H9 (cell line): Measurements from ENCODE around the gene DOC2A. TPM values are rescaled to one million over a fixed set of nuclear protein-coding genes. Genes with fewer than 3 reads are reported as not detected.

ENCODE experiments used
- DNase-seq: peaks from one replicate; pipeline ENCODE4 v3.0.0-alpha.2; 2017
- H2AFZ ChIP-seq: one replicate; pipeline ENCODE4 v1.6.1; 2013; ENCODE audit warnings: mild to moderate bottlenecking, low read length, control low read depth, moderate library complexity
- H2AK5ac ChIP-seq: 2 replicates; pipeline ENCODE4 v1.6.1; 2013; ENCODE audit warnings: low read length, control low read depth, mixed read lengths; ENCODE audit not compliant: insufficient read length
- H2BK120ac ChIP-seq: one replicate; pipeline ENCODE4 v1.6.1; 2013; ENCODE audit warnings: low read depth, mild to moderate bottlenecking, low read length, control low read depth, inconsistent platforms; ENCODE audit not compliant: poor library complexity, severe bottlenecking
- H2BK12ac ChIP-seq: 2 replicates; pipeline ENCODE4 v1.6.1; 2013; ENCODE audit warnings: low read length, control low read depth, mixed read lengths, low read depth; ENCODE audit not compliant: insufficient read length
- H2BK15ac ChIP-seq: 2 replicates; pipeline ENCODE4 v1.6.1; 2013; ENCODE audit warnings: low read depth, low read length, control low read depth
- H2BK20ac ChIP-seq: one replicate; pipeline ENCODE4 v1.6.1; 2013; ENCODE audit warnings: low read depth, mild to moderate bottlenecking, low read length, control low read depth, inconsistent platforms; ENCODE audit not compliant: poor library complexity, severe bottlenecking
- H2BK5ac ChIP-seq: 2 replicates; pipeline ENCODE4 v1.6.1; 2013; ENCODE audit warnings: low read length, control low read depth, mixed read lengths; ENCODE audit not compliant: insufficient read length
- H3K14ac ChIP-seq: 2 replicates; pipeline ENCODE4 v1.6.1; 2013; ENCODE audit warnings: low read length, control low read depth; ENCODE audit not compliant: insufficient read depth
- H3K18ac ChIP-seq: 2 replicates; pipeline ENCODE4 v1.6.1; 2013; ENCODE audit warnings: low read depth, mild to moderate bottlenecking, mixed read lengths, low read length, control low read depth; ENCODE audit not compliant: insufficient read length
- H3K23ac ChIP-seq: 2 replicates; pipeline ENCODE4 v1.6.1; 2013; ENCODE audit warnings: low read length, control low read depth, mixed read lengths, low read depth; ENCODE audit not compliant: insufficient read length
- H3K23me2 ChIP-seq: 2 replicates; pipeline ENCODE4 v1.6.1; 2013; ENCODE audit warnings: low read depth, mild to moderate bottlenecking, mixed read lengths, low read length, control low read depth; ENCODE audit not compliant: insufficient read length, poor library complexity, severe bottlenecking
- H3K27ac ChIP-seq: 2 replicates; pipeline ENCODE4 v1.5.1; 2013; ENCODE audit warnings: low read length, control low read depth, mixed read lengths, low read depth; ENCODE audit not compliant: insufficient read length
- H3K27me3 ChIP-seq: 2 replicates; pipeline ENCODE4 v1.6.1; 2013; ENCODE audit warnings: low read length, control low read depth, inconsistent platforms; ENCODE audit not compliant: insufficient read depth
- H3K4ac ChIP-seq: 2 replicates; pipeline ENCODE4 v1.6.1; 2013; ENCODE audit warnings: low read depth, mild to moderate bottlenecking, control low read depth, inconsistent platforms, low read length, moderate library complexity
- H3K4me1 ChIP-seq: 2 replicates; pipeline ENCODE4 v1.6.1; 2013; ENCODE audit warnings: low read length, control low read depth, inconsistent platforms; ENCODE audit not compliant: insufficient read depth
- H3K4me2 ChIP-seq: 2 replicates; pipeline ENCODE4 v1.6.1; 2013; ENCODE audit warnings: low read length, control low read depth, mixed read lengths; ENCODE audit not compliant: insufficient read length, insufficient read depth
- H3K56ac ChIP-seq: 2 replicates; pipeline ENCODE4 v1.6.1; 2013; ENCODE audit warnings: low read depth, mild to moderate bottlenecking, mixed read lengths, low read length, control low read depth; ENCODE audit not compliant: insufficient read length
- H3K79me1 ChIP-seq: 2 replicates; pipeline ENCODE4 v1.6.1; 2013; ENCODE audit warnings: low read depth, mild to moderate bottlenecking, moderate library complexity, low read length, control low read depth, inconsistent platforms; ENCODE audit not compliant: insufficient read depth, poor library complexity, severe bottlenecking
- H3K79me2 ChIP-seq: 2 replicates; pipeline ENCODE4 v1.6.1; 2013; ENCODE audit warnings: low read length, control low read depth, inconsistent platforms; ENCODE audit not compliant: insufficient read depth
- H3K9ac ChIP-seq: 2 replicates; pipeline ENCODE4 v1.6.1; 2013; ENCODE audit warnings: low read length, control low read depth, mixed read lengths; ENCODE audit not compliant: insufficient read length; ENCODE audit errors: extremely low read depth
- H3K9me3 ChIP-seq: one replicate; pipeline ENCODE4 v1.6.1; 2013; ENCODE audit warnings: low read depth, low read length, inconsistent platforms; ENCODE audit not compliant: control insufficient read depth
- H3T11ph ChIP-seq: one replicate; pipeline ENCODE4 v1.6.1; 2013; ENCODE audit warnings: mild to moderate bottlenecking, low read length, control low read depth, inconsistent platforms
- H4K20me1 ChIP-seq: one replicate; pipeline ENCODE4 v1.6.1; 2013; ENCODE audit not compliant: control insufficient read depth, insufficient read length, insufficient read depth
- H4K5ac ChIP-seq: 2 replicates; pipeline ENCODE4 v1.6.1; 2013; ENCODE audit warnings: low read depth, mild to moderate bottlenecking, mixed read lengths, low read length, control low read depth; ENCODE audit not compliant: insufficient read length
- H4K8ac ChIP-seq: replicated peaks from 2 replicates; pipeline ENCODE4 v1.6.1; 2013; ENCODE audit warnings: low read length, control low read depth, mixed read lengths, low read depth; ENCODE audit not compliant: insufficient read length
- H4K91ac ChIP-seq: 2 replicates; pipeline ENCODE4 v1.6.1; 2013; ENCODE audit warnings: low read depth, mild to moderate bottlenecking, moderate library complexity, mixed read lengths, low read length, control low read depth; ENCODE audit not compliant: insufficient read length
- H3K27ac Mint-ChIP-seq, 3 experiments: 2 replicates in 2 of 3; 3 replicates in 1 of 3; pipeline ENCODE4 v1.8.0; 2020 to 2021; ENCODE audit warnings: mixed read lengths in 3 of 3, mild to moderate bottlenecking in 1 of 3, moderate library complexity in 1 of 3
- H3K27me3 Mint-ChIP-seq: 2 replicates; pipeline ENCODE4 v1.8.0; 2021; ENCODE audit warnings: low read depth, mild to moderate bottlenecking, moderate library complexity, mixed read lengths
- H3K36me3 Mint-ChIP-seq, 3 experiments: 2 replicates in 2 of 3; 3 replicates in 1 of 3; pipeline ENCODE4 v1.8.0; 2020 to 2021; ENCODE audit warnings: low read depth in 3 of 3, mixed read lengths in 3 of 3; ENCODE audit not compliant: insufficient read depth in 1 of 3
- H3K4me1 Mint-ChIP-seq, 2 experiments: 2 replicates each; pipeline ENCODE4 v1.8.0; 2020; ENCODE audit warnings: mixed read lengths in 2 of 2
- H3K4me3 Mint-ChIP-seq, 2 experiments: 2 replicates in 1 of 2; 3 replicates in 1 of 2; pipeline ENCODE4 v1.8.0; 2020 to 2021; ENCODE audit warnings: mild to moderate bottlenecking in 2 of 2, mixed read lengths in 2 of 2, moderate library complexity in 1 of 2
- H3K9me3 Mint-ChIP-seq, 2 experiments: 2 replicates in 1 of 2; 3 replicates in 1 of 2; pipeline ENCODE4 v1.8.0; 2020; ENCODE audit warnings: mild to moderate bottlenecking in 2 of 2, mixed read lengths in 2 of 2, moderate library complexity in 1 of 2
- CTCF ChIP-seq: fragments of 200-600 bp; sonication (generic); conservative IDR thresholded peaks from 3 replicates; pipeline ENCODE4 v1.8.0; 2021; ENCODE audit warnings: antibody characterized with exemption, mild to moderate bottlenecking
- WGBS: extraction: QIAGEN DNeasy Blood & Tissue Kit; methylation state at CpG from one replicate; pipeline ENCODE4 v1.1.7; 2013; ENCODE audit warnings: missing lambda C conversion rate, low lambda C conversion rate, mixed read lengths; ENCODE audit not compliant: insufficient read length; ENCODE audit errors: extremely low coverage; 5-methylcytosine and 5-hydroxymethylcytosine counted together
- total RNA-seq: library from RNA; stranded (reverse); gene quantifications from 2 replicates; pipeline ENCODE4 v1.2.1, GENCODE V29; 2021

DOC2A gene
- total RNA-seq, 1 experiment from 2014 or later: 12.2 TPM

GRCh38 chr16:29975811-29976511 lies 34.9 kb downstream of the DOC2A start:
- Histone ChIP-seq H2BK15ac (no peak overlapping the region), H3K14ac (no peak overlapping the region), H3K79me1 (peaks cover 7% of the 10 kb centered on the region), H4K20me1 (no peaks in the 10 kb centered on the region), H3K9me3 (peaks cover 7% of the 10 kb centered on the region), H3K56ac (no peak overlapping the region), H2AFZ (no peak overlapping the region), H2BK5ac (no peak overlapping the region), H2BK120ac (no peak overlapping the region), H3K23ac (no peak overlapping the region), H3K18ac (no peak overlapping the region), H4K5ac (no peak overlapping the region), H2AK5ac (no peak overlapping the region), H3K23me2 (peaks cover 14% of the 10 kb centered on the region), H3K4me2 (peak overlapping the region; percentile 20), H3K27me3 (peaks cover 3% of the 10 kb centered on the region; the same call in 1 of the 2 replicates), H4K91ac (no peak overlapping the region), H3K4ac (no peak overlapping the region), H3K9ac (no peak overlapping the region), H3T11ph (no peak overlapping the region), H2BK12ac (no peak overlapping the region), H3K79me2 (peaks cover 5% of the 10 kb centered on the region; the same call in 1 of the 2 replicates), H2BK20ac (no peak overlapping the region), H3K4me1 (peaks cover 3% of the 10 kb centered on the region; the same call in 1 of the 2 replicates), H3K27ac (no peak overlapping the region), H4K8ac (no peak overlapping the region)
- WGBS: no CpG with 5 or more reads among the region's 6 CpGs
- Mint-ChIP-seq H3K9me3 (peaks cover 14 to 16% of the 10 kb centered on the region in 2 experiments), H3K36me3 (peaks cover 38 to 52% (median 49%) of the 10 kb centered on the region in 3 experiments), H3K4me3 (peak overlapping the region; percentile 95 to 96), H3K4me1 (peaks cover 29% of the 10 kb centered on the region in 2 experiments), H3K27ac (peak overlapping the region; percentile 39 to 93 (median 69); a peak in 6 of 7 replicates), H3K27me3 (peaks cover 16% of the 10 kb centered on the region)
- TF ChIP-seq CTCF: no peak
- no peak for DNase-seq
